Fibroblast of pulmonary artery (primary cell): ENCODE measurements around the gene RENBP.

Source experiments
- DNase-seq: peaks from one replicate; pipeline ENCODE4 v3.0.0-alpha.2; 2010; ENCODE audit warnings: low read depth
- H3K4me3 ChIP-seq: replicated peaks from 2 replicates; pipeline ENCODE4 v1.5.1; 2011; ENCODE audit warnings: low read depth, mild to moderate bottlenecking, control low read depth, low read length, moderate library complexity
- CTCF ChIP-seq: IDR thresholded peaks from 2 replicates; pipeline ENCODE4 v1.5.1; 2011; ENCODE audit warnings: mild to moderate bottlenecking, control low read depth, low read length, inconsistent platforms; ENCODE audit errors: missing control alignments

The RENBP gene

GRCh38 chrX:153902385-153902784 lies 42.1 kb downstream of the RENBP start:
- no peak overlapping the region for H3K4me3 ChIP-seq
- DNase-seq = no peak
- TF ChIP-seq CTCF = no peak

- DNase-seq = no peak
- no peak for TF ChIP-seq CTCF
- no peak overlapping the region for H3K4me3 ChIP-seq
These were observed 42.7 kb downstream of the RENBP start for GRCh38 chrX:153901753-153902140.

- DNase-seq = peak; percentile 91
These were observed 43.4 kb downstream of the RENBP start for GRCh38 chrX:153900831-153901752.

GRCh38 chrX:153897899-153898298 lies 46.5 kb downstream of the RENBP start:
- no peak for DNase-seq
- no peak for TF ChIP-seq CTCF
- H3K4me3 ChIP-seq = no peak overlapping the region

More at GRCh38 chrX:153900831-153901752, 43.4 kb downstream of the RENBP start:
- peak overlapping the region; percentile 21 for H3K4me3 ChIP-seq
- TF ChIP-seq CTCF = no peak

DNA sequence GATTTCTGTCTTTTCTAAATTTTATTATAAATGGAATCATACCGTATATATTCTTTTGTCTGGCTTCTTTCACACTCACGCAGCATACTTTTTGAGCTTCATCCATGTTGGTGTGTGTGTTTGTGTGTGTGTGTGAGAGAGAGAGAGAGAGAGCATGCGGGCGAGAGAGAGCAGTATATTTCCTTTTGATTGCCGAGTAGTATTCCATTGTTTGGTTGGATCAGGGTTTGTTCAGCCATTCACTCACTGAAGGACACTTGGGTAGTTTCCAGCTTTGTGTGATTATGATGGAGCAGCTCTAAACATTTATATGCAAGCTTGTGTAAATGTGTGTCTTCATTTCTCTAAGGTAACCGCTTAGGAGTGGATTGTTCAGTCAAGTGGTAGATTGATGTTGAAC lies 55.3 kb downstream of the RENBP start:
- no peak for TF ChIP-seq CTCF
- DNase-seq = no peak
- H3K4me3 ChIP-seq = no peak overlapping the region

GRCh38 chrX:153888344-153888743 lies 56.1 kb downstream of the RENBP start:
- TF ChIP-seq CTCF = no peak
- no peak for DNase-seq
- no peak overlapping the region for H3K4me3 ChIP-seq

GRCh38 chrX:153887385-153887784 lies 57.1 kb downstream of the RENBP start:
- DNase-seq = no peak
- TF ChIP-seq CTCF = no peak
- H3K4me3 ChIP-seq = no peak overlapping the region
